ENCODE data around the gene NUDT1.

The NUDT1 gene

DNA sequence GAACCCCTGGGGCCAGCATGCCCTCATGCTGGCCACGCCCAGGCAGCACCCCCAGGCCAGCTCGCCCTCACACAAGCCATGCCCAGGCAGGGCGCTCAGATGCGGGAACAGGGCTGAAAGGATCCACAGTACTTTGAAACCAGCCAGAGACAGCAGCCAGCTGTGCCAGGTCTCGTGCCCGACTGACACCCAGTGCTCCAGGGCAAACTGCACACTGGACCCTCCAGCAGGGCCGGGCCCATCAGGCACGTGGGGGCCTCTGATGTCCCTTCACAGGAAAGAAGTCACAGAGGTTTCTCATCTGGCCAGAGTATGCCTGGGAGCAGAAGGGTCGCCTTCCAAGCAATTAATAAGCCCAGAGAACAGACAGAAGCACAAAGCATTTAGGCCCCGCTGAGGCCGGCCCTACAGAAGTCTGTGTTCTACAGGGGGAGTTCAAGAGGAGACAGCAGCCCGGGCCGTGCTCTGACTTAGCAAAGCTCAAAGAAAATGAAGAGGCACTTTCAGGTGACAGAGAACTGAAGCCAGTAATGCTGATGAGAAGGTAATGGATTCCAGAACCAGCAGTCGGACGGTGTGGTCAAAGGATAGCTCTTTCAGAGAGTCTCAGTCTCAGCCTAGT is 30.7 kb upstream of the NUDT1 start:
- Histone ChIP-seq H3K79me2 (ENCODE audit: control insufficient read depth, low read length) (peaks cover 5% of the 10 kb centered on the region), H3K9me2 (replicated peaks; ENCODE audit: control insufficient read depth, low read length) (no peaks in the 10 kb centered on the region), H3F3A (ENCODE audit: control insufficient read depth, insufficient read depth) (no peaks in the 10 kb centered on the region), H3K27ac (ENCODE audit: low read depth, low read length) (no peak overlapping the region), H3K36me3 (ENCODE audit: control insufficient read depth, low read length) (peaks cover 89% of the 10 kb centered on the region), H4K20me1 (ENCODE audit: control insufficient read depth, insufficient read depth, low read depth, low read length) (peaks cover 4% of the 10 kb centered on the region; the same call in 1 of the 2 replicates), H3K27me3 (ENCODE audit: control insufficient read depth, low read length) (no peaks in the 10 kb centered on the region), H3K4me2 (ENCODE audit: low read length) (no peak overlapping the region), H3K4me3 (ENCODE audit: low read length) (no peak overlapping the region), H3K9me3 (ENCODE audit: control insufficient read depth, insufficient read depth, low read length) (no peaks in the 10 kb centered on the region), H3K4me1 (ENCODE audit: control insufficient read depth, low read length) (peaks cover 6% of the 10 kb centered on the region)
- no peak for TF ChIP-seq CTCF (IDR thresholded peaks at IDR 0.05; ENCODE audit: low read depth, low read length, poor library complexity, severe bottlenecking)
- no peak for TF ChIP-seq EZH2phosphoT487 (IDR thresholded peaks at IDR 0.05; ENCODE audit: borderline replicate concordance, low read length)

GRCh38 chr7:2211926-2212325 is 30.1 kb upstream of the NUDT1 start:
- Histone ChIP-seq H3K9me3 (ENCODE audit: control insufficient read depth, insufficient read depth, low read length) (no peaks in the 10 kb centered on the region), H3K4me1 (ENCODE audit: control insufficient read depth, low read length) (peaks cover 6% of the 10 kb centered on the region), H3F3A (ENCODE audit: control insufficient read depth, insufficient read depth) (no peaks in the 10 kb centered on the region), H3K4me2 (ENCODE audit: low read length) (no peak overlapping the region), H3K36me3 (ENCODE audit: control insufficient read depth, low read length) (peaks cover 92% of the 10 kb centered on the region), H4K20me1 (ENCODE audit: control insufficient read depth, insufficient read depth, low read depth, low read length) (peaks cover 4% of the 10 kb centered on the region; the same call in 1 of the 2 replicates), H3K9me2 (replicated peaks; ENCODE audit: control insufficient read depth, low read length) (no peaks in the 10 kb centered on the region), H3K27me3 (ENCODE audit: control insufficient read depth, low read length) (no peaks in the 10 kb centered on the region), H3K27ac (ENCODE audit: low read depth, low read length) (no peak overlapping the region), H3K79me2 (ENCODE audit: control insufficient read depth, low read length) (peaks cover 5% of the 10 kb centered on the region), H3K4me3 (ENCODE audit: low read length) (no peak overlapping the region)
- TF ChIP-seq CTCF (IDR thresholded peaks at IDR 0.05; ENCODE audit: low read depth, low read length, poor library complexity, severe bottlenecking) (no peak), EZH2phosphoT487 (IDR thresholded peaks at IDR 0.05; ENCODE audit: borderline replicate concordance, low read length) (no peak)

GRCh38 chr7:2212906-2213305 is 29.1 kb upstream of the NUDT1 start:
- no peaks in the 10 kb centered on the region for H3K27me3 ChIP-seq (ENCODE audit: control insufficient read depth, low read length)
- H4K20me1 ChIP-seq (ENCODE audit: control insufficient read depth, insufficient read depth, low read depth, low read length): peaks cover 4% of the 10 kb centered on the region; the same call in 1 of the 2 replicates
- H3F3A ChIP-seq (ENCODE audit: control insufficient read depth, insufficient read depth): no peaks in the 10 kb centered on the region
- no peak overlapping the region for H3K27ac ChIP-seq (ENCODE audit: low read depth, low read length)
- TF ChIP-seq EZH2phosphoT487 (IDR thresholded peaks at IDR 0.05; ENCODE audit: borderline replicate concordance, low read length): no peak
- no peak overlapping the region for H3K4me3 ChIP-seq (ENCODE audit: low read length)
- peaks cover 93% of the 10 kb centered on the region for H3K36me3 ChIP-seq (ENCODE audit: control insufficient read depth, low read length)
- H3K9me3 ChIP-seq (ENCODE audit: control insufficient read depth, insufficient read depth, low read length): no peaks in the 10 kb centered on the region
- H3K4me1 ChIP-seq (ENCODE audit: control insufficient read depth, low read length): peaks cover 6% of the 10 kb centered on the region
- no peaks in the 10 kb centered on the region for H3K9me2 ChIP-seq (replicated peaks; ENCODE audit: control insufficient read depth, low read length)
- peaks cover 5% of the 10 kb centered on the region for H3K79me2 ChIP-seq (ENCODE audit: control insufficient read depth, low read length)
- H3K4me2 ChIP-seq (ENCODE audit: low read length): no peak overlapping the region

- H3K9me2 ChIP-seq (replicated peaks; ENCODE audit: control insufficient read depth, low read length): no peaks in the 10 kb centered on the region
- peaks cover 93% of the 10 kb centered on the region for H3K36me3 ChIP-seq (ENCODE audit: control insufficient read depth, low read length)
- peaks cover 5% of the 10 kb centered on the region for H3K79me2 ChIP-seq (ENCODE audit: control insufficient read depth, low read length)
- TF ChIP-seq CTCF (IDR thresholded peaks at IDR 0.05; ENCODE audit: low read depth, low read length, poor library complexity, severe bottlenecking) (no peak), EZH2phosphoT487 (IDR thresholded peaks at IDR 0.05; ENCODE audit: borderline replicate concordance, low read length) (no peak)
- peaks cover 6% of the 10 kb centered on the region for H3K4me1 ChIP-seq (ENCODE audit: control insufficient read depth, low read length)
- H4K20me1 ChIP-seq (ENCODE audit: control insufficient read depth, insufficient read depth, low read depth, low read length): peaks cover 2% of the 10 kb centered on the region; the same call in 1 of the 2 replicates
- H3K9me3 ChIP-seq (ENCODE audit: control insufficient read depth, insufficient read depth, low read length): no peaks in the 10 kb centered on the region
- H3K27me3 ChIP-seq (ENCODE audit: control insufficient read depth, low read length): no peaks in the 10 kb centered on the region
- H3K27ac ChIP-seq (ENCODE audit: low read depth, low read length): no peak overlapping the region
- no peaks in the 10 kb centered on the region for H3F3A ChIP-seq (ENCODE audit: control insufficient read depth, insufficient read depth)
- H3K4me2 ChIP-seq (ENCODE audit: low read length): no peak overlapping the region
- no peak overlapping the region for H3K4me3 ChIP-seq (ENCODE audit: low read length)
Observed at GRCh38 chr7:2213551-2214215, 28.3 kb upstream of the NUDT1 start.

Data from DOHH2 (cell line).